GM12878 (cell line): ENCODE results near the gene SULF2. TPM values are rescaled to one million over a fixed set of nuclear protein-coding genes. Genes with fewer than 3 reads are reported as not detected.

Experiments used
- ATAC-seq: fragments of 200-7000 bp; cut with Tn5 transposase; 3 replicates; pipeline ENCODE4 v1.9.1; 2020; ENCODE audit warnings: mild to moderate bottlenecking, moderate library complexity
- BruUV-seq: library from RNA; stranded (reverse); fragments of 400-500 nt; replicated peaks from 2 replicates; lab custom pipeline; 2021; lab: Mats Ljungman, UMichigan
- CTCF ChIA-PET: fragments of 300-600 bp; sonication (Branson Sonifier 250); formaldehyde crosslinking; extraction: SDS; loops from one replicate; lab custom pipeline; 2021; ENCODE audit warnings: inconsistent platforms; lab: Yijun Ruan, JAX
- POLR2A ChIA-PET: fragments of 350-600 bp; formaldehyde crosslinking; extraction: SDS; loops from one replicate; lab custom pipeline; 2021; ENCODE audit warnings: inconsistent platforms; lab: Charles Lee
- RAD21 ChIA-PET: fragments of 300-600 bp; sonication (Branson Sonifier 250); formaldehyde crosslinking; loops from one replicate; lab custom pipeline; 2023; ENCODE audit warnings: antibody characterized with exemption; ENCODE audit not compliant: unreplicated experiment; lab: Charles Lee
- SMC1A ChIA-PET: fragments of 300-600 bp; sonication (Branson Sonifier 250); formaldehyde crosslinking; loops from one replicate; lab custom pipeline; 2023; ENCODE audit not compliant: unreplicated experiment, uncharacterized antibody; lab: Charles Lee
- DNase-seq: peaks from one replicate; pipeline ENCODE4 v3.0.0-alpha.2; 2011; ENCODE audit warnings: low read depth, low spot score
- FAIRE-seq: peaks from 3 replicates; lab custom pipeline; 2011; peaks lifted over from hg19 to GRCh38; lab: Jason Lieb, UNC
- H2AFZ ChIP-seq: 2 replicates; pipeline ENCODE4 v1.6.0; 2011; ENCODE audit warnings: low read depth, low read length, control low read depth; ENCODE audit not compliant: control insufficient read depth
- H3K27ac ChIP-seq: 2 replicates; pipeline ENCODE4 v1.5.1; 2011; ENCODE audit warnings: control low read depth; ENCODE audit not compliant: control insufficient read depth, insufficient read depth
- H3K27me3 ChIP-seq, 2 experiments: replicated peaks in 1 of 2; 2 replicates each; pipeline versions ENCODE4 v1.6.0 to v1.6.1; 2011; ENCODE audit warnings: low read length in 1 of 2; ENCODE audit not compliant: control insufficient read depth in 2 of 2, insufficient read depth in 2 of 2
- H3K36me3 ChIP-seq, 2 experiments: 2 replicates each; pipeline ENCODE4 v1.5.1; 2011; ENCODE audit warnings: low read length in 1 of 2; ENCODE audit not compliant: control insufficient read depth in 2 of 2, insufficient read depth in 2 of 2
- H3K4me1 ChIP-seq: 2 replicates; pipeline ENCODE4 v1.6.1; 2011; ENCODE audit warnings: mild to moderate bottlenecking, low read length, moderate library complexity, mixed read lengths; ENCODE audit not compliant: control insufficient read depth, insufficient read depth
- H3K4me2 ChIP-seq: 2 replicates; pipeline ENCODE4 v1.6.0; 2011; ENCODE audit warnings: control low read depth; ENCODE audit not compliant: control insufficient read depth, insufficient read depth
- H3K4me3 ChIP-seq: fragments of 200-600 bp; sonication (generic); 2 replicates; pipeline ENCODE4 v1.5.1; 2016
- H3K79me2 ChIP-seq: 2 replicates; pipeline ENCODE4 v1.6.0; 2011; ENCODE audit warnings: low read length; ENCODE audit not compliant: control insufficient read depth, insufficient read depth
- H3K9ac ChIP-seq: 2 replicates; pipeline ENCODE4 v1.8.0; 2011; ENCODE audit warnings: low read length, control low read depth, mixed read lengths; ENCODE audit not compliant: control insufficient read depth, insufficient read depth
- H3K9me3 ChIP-seq: replicated peaks from 3 replicates; pipeline ENCODE4 v1.5.1; 2011; ENCODE audit warnings: mild to moderate bottlenecking, low read length; ENCODE audit not compliant: control insufficient read depth, insufficient read depth
- H4K20me1 ChIP-seq: 2 replicates; pipeline ENCODE4 v1.6.0; 2011; ENCODE audit not compliant: control insufficient read depth, insufficient read depth
- ASH2L ChIP-seq: fragments of 300-600, 200-600 bp; sonication (generic); IDR thresholded peaks from 2 replicates; pipeline ENCODE4 v1.6.1; 2017; ENCODE audit warnings: low read depth, mild to moderate bottlenecking, borderline replicate concordance
- BMI1 ChIP-seq: fragments of 450-650 bp; IDR thresholded peaks from 2 replicates; pipeline ENCODE4 v1.6.1; 2016; ENCODE audit warnings: mild to moderate bottlenecking, moderate library complexity, borderline replicate concordance
- HDAC6 ChIP-seq: fragments of 200-600 bp; sonication (generic); IDR thresholded peaks from one replicate; pipeline ENCODE4 v1.8.0; 2017; ENCODE audit warnings: antibody characterized with exemption; ENCODE audit not compliant: unreplicated experiment
- MEF2A ChIP-seq: IDR thresholded peaks from 2 replicates; pipeline ENCODE4 v1.6.1; 2011; ENCODE audit warnings: low read depth, mild to moderate bottlenecking, low read length, moderate library complexity; ENCODE audit not compliant: insufficient read depth
- NR2C2 ChIP-seq: IDR thresholded peaks from 2 replicates; pipeline ENCODE4 v1.6.1; 2011; ENCODE audit warnings: borderline replicate concordance, low read depth; ENCODE audit not compliant: control insufficient read depth, insufficient read length
- SIX5 ChIP-seq: IDR thresholded peaks from 2 replicates; pipeline ENCODE4 v1.6.1; 2011; ENCODE audit warnings: mild to moderate bottlenecking, low read depth, low read length, moderate library complexity; ENCODE audit not compliant: severe bottlenecking
- SMC3 ChIP-seq: IDR thresholded peaks from 2 replicates; pipeline ENCODE4 v1.6.1; 2011; ENCODE audit warnings: low read length, improper control_type of control experiment, borderline replicate concordance
- SUPT20H ChIP-seq: IDR thresholded peaks from 2 replicates; pipeline ENCODE4 v1.6.1; 2011; ENCODE audit warnings: low read depth, mild to moderate bottlenecking, low read length, moderate library complexity, borderline replicate concordance; ENCODE audit not compliant: control insufficient read depth
- ZNF217 ChIP-seq: fragments of 450-650 bp; IDR thresholded peaks from 2 replicates; pipeline ENCODE4 v1.6.1; 2017; ENCODE audit warnings: antibody characterized with exemption, mild to moderate bottlenecking
- WGBS: methylation state at CpG from one replicate; pipeline ENCODE4 v1.1.6; 2016; ENCODE audit warnings: low lambda C conversion rate; ENCODE audit not compliant: insufficient replicate concordance, insufficient coverage; ENCODE audit errors: missing lambda C conversion rate; 5-methylcytosine and 5-hydroxymethylcytosine counted together
- in situ Hi-C: fragments of 300-500 bp; cut with MboI; formaldehyde crosslinking; loops from 9 replicates; pipeline ENCODE4 v1.14.3; 2018; ENCODE audit warnings: mixed read lengths
- intact Hi-C: fragments of 100-400 bp; cut with micrococcal nuclease; formaldehyde crosslinking; loops from one replicate; pipeline ENCODE4 v1.14.2; 2022; ENCODE audit not compliant: unreplicated experiment
- polyA plus RNA-seq, 11 experiments: library from polyadenylated mRNA; depleted of rRNA in 4 of 11; unstranded in 6 of 11; stranded (reverse) in 5 of 11; fragments of >200 nt; fragmentation: Nextera tagmentation in 4 of 11; fragmentation: Illumina TruSeq in 1 of 11; extraction: Ambion mirVana in 4 of 11; extraction: Trizol in 1 of 11; gene quantifications; 1 replicate in 1 of 11; 2 replicates in 10 of 11; pipeline versions ENCODE4 v1.2.1 to v1.2.3, GENCODE V29; 2011 to 2016; ENCODE audit warnings: inconsistent platforms in 2 of 11, missing spikeins in 2 of 11, low read depth in 1 of 11
- total RNA-seq, 4 experiments: library from RNA; depleted of rRNA in 3 of 4; stranded (reverse); fragments of >200 nt in 3 of 4; fragmentation: Illumina TruSeq in 1 of 4; extraction: Trizol in 1 of 4; gene quantifications; 2 replicates each; pipeline versions ENCODE4 v1.2.1 to v1.2.3, GENCODE V29; 2013 to 2021
- TF ChIP-seq, protein P1 (sequence below): fragments of 450-650 bp; IDR thresholded peaks from 2 replicates; pipeline ENCODE4 v1.6.1; 2017; ENCODE audit warnings: mild to moderate bottlenecking, moderate library complexity
- TF ChIP-seq, protein P2 (sequence below): fragments of 450-650 bp; IDR thresholded peaks from 2 replicates; pipeline ENCODE4 v1.6.1; 2016; ENCODE audit warnings: mild to moderate bottlenecking, moderate library complexity, borderline replicate concordance
- TF ChIP-seq, protein P3 (sequence below): fragments of 450-650 bp; IDR thresholded peaks from 2 replicates; pipeline ENCODE4 v1.6.1; 2017; ENCODE audit warnings: borderline replicate concordance

Gene SULF2
- total and polyA plus RNA-seq, 10 of the 15 experiments (the other 5 are each of a cell fraction or from before 2014, with no cell fraction given): 0.69 to 4.1 (median 1.6) TPM

DNA sequence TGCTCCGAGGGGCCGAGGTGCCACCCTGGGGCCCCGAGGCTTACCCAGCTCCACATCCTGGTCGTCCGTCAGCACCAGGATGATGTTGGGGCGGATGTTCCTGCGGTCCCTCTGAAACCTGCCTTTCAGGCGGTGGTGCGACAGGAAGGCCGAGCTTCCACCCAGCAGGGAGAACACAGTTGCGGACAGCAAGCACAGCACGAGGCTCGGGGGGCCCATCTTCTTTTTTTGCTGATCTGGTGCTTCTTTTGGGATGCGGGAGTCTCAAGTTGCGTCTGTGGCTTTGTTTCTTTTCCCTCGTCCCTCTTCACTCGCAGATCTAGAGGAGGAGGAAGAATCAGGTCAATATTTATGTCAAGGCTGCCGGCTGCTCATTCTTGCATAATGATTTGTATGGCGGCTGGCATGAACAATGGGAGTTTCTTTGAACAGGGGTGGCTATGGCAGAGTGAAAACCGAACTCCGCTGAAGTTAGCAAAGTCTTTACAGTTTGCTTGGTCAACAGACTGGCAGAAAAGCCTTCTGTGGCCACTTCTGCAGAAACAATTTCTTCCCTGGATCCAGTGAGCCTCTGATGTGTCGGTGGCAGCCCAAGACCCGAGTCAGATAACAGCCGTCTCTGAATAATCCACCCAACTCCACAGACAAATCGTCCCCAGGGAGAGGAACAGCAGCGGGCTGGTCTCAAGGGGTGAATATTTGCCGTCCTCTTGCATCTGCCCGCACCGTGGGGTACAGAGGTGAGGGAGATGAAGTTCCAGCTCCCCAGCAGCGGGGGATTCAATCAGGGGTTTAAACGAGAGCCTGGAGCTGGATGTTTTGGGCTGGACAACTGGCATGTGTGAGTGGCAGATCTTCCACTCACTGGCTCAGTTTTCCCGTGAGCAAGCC is 27.9 kb downstream of the SULF2 start:
- Histone ChIP-seq H3K9me3 (no peaks in the 10 kb centered on the region; the same call in 2 of the 3 replicates), H3K27me3 (no peaks in the 10 kb centered on the region), H3K4me3 (no peak overlapping the region), H3K27ac (no peak overlapping the region), H3K4me2 (no peak overlapping the region), H4K20me1 (no peaks in the 10 kb centered on the region), H3K79me2 (no peaks in the 10 kb centered on the region), H3K4me1 (peaks cover 3% of the 10 kb centered on the region), H3K9ac (no peak overlapping the region), H2AFZ (no peak overlapping the region), H3K36me3 (no peaks in the 10 kb centered on the region)
- SMC1A ChIA-PET: no interaction called here
- no peak for FAIRE-seq
- ATAC-seq: no peak
- no peak for DNase-seq
- POLR2A ChIA-PET: no interaction called here
- in situ Hi-C loops (no loop called here), intact Hi-C loops (no loop called here)
- RAD21 ChIA-PET: no interaction called here
- WGBS: 53% methylated on average over 32 of the region's 32 CpGs
- no TSS peak for BruUV-seq
- CTCF ChIA-PET: interaction anchor here (0.6 kb wide), 1 partner anchor 45 kb away, joined by 4 read pairs; no protein-coding TSS in a partner anchor
- TF ChIP-seq, protein P1, sequence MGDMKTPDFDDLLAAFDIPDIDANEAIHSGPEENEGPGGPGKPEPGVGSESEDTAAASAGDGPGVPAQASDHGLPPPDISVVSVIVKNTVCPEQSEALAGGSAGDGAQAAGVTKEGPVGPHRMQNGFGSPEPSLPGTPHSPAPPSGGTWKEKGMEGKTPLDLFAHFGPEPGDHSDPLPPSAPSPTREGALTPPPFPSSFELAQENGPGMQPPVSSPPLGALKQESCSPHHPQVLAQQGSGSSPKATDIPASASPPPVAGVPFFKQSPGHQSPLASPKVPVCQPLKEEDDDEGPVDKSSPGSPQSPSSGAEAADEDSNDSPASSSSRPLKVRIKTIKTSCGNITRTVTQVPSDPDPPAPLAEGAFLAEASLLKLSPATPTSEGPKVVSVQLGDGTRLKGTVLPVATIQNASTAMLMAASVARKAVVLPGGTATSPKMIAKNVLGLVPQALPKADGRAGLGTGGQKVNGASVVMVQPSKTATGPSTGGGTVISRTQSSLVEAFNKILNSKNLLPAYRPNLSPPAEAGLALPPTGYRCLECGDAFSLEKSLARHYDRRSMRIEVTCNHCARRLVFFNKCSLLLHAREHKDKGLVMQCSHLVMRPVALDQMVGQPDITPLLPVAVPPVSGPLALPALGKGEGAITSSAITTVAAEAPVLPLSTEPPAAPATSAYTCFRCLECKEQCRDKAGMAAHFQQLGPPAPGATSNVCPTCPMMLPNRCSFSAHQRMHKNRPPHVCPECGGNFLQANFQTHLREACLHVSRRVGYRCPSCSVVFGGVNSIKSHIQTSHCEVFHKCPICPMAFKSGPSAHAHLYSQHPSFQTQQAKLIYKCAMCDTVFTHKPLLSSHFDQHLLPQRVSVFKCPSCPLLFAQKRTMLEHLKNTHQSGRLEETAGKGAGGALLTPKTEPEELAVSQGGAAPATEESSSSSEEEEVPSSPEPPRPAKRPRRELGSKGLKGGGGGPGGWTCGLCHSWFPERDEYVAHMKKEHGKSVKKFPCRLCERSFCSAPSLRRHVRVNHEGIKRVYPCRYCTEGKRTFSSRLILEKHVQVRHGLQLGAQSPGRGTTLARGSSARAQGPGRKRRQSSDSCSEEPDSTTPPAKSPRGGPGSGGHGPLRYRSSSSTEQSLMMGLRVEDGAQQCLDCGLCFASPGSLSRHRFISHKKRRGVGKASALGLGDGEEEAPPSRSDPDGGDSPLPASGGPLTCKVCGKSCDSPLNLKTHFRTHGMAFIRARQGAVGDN: no peak
- TF ChIP-seq BMI1 (no peak), ZNF217 (no peak), ASH2L (no peak), SUPT20H (no peak), SMC3 (no peak), SIX5 (no peak), NR2C2 (no peak), MEF2A (no peak), HDAC6 (no peak)
- TF ChIP-seq, protein P2, sequence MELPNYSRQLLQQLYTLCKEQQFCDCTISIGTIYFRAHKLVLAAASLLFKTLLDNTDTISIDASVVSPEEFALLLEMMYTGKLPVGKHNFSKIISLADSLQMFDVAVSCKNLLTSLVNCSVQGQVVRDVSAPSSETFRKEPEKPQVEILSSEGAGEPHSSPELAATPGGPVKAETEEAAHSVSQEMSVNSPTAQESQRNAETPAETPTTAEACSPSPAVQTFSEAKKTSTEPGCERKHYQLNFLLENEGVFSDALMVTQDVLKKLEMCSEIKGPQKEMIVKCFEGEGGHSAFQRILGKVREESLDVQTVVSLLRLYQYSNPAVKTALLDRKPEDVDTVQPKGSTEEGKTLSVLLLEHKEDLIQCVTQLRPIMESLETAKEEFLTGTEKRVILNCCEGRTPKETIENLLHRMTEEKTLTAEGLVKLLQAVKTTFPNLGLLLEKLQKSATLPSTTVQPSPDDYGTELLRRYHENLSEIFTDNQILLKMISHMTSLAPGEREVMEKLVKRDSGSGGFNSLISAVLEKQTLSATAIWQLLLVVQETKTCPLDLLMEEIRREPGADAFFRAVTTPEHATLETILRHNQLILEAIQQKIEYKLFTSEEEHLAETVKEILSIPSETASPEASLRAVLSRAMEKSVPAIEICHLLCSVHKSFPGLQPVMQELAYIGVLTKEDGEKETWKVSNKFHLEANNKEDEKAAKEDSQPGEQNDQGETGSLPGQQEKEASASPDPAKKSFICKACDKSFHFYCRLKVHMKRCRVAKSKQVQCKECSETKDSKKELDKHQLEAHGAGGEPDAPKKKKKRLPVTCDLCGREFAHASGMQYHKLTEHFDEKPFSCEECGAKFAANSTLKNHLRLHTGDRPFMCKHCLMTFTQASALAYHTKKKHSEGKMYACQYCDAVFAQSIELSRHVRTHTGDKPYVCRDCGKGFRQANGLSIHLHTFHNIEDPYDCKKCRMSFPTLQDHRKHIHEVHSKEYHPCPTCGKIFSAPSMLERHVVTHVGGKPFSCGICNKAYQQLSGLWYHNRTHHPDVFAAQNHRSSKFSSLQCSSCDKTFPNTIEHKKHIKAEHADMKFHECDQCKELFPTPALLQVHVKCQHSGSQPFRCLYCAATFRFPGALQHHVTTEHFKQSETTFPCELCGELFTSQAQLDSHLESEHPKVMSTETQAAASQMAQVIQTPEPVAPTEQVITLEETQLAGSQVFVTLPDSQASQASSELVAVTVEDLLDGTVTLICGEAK: no peak
- TF ChIP-seq, protein P3, sequence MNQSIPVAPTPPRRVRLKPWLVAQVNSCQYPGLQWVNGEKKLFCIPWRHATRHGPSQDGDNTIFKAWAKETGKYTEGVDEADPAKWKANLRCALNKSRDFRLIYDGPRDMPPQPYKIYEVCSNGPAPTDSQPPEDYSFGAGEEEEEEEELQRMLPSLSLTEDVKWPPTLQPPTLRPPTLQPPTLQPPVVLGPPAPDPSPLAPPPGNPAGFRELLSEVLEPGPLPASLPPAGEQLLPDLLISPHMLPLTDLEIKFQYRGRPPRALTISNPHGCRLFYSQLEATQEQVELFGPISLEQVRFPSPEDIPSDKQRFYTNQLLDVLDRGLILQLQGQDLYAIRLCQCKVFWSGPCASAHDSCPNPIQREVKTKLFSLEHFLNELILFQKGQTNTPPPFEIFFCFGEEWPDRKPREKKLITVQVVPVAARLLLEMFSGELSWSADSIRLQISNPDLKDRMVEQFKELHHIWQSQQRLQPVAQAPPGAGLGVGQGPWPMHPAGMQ: no peak
